Glomerular endothelial cell (primary cell): ENCODE data around the gene VWA8. TPM values are rescaled to one million over a fixed set of nuclear protein-coding genes. Genes with fewer than 3 reads are reported as not detected.
"Not testable (repeated sequence)": the region's sequence is repeated elsewhere in the genome, so short reads cannot be mapped to it uniquely, and the experiment has no call there.

ENCODE experiments used
- DNase-seq: peaks from one replicate; pipeline ENCODE4 v3.0.0-alpha.2; 2011; ENCODE audit warnings: low read depth, low spot score; ENCODE audit errors: extremely low read depth
- total RNA-seq: library from RNA; depleted of rRNA; stranded (reverse); fragments of >200 nt; gene quantifications from 2 replicates; pipeline ENCODE4 v1.2.3, GENCODE V29; 2015

Gene VWA8
- total RNA-seq, 1 donor from 2014 or later, result 11.4 TPM

GRCh38 chr13:41928323-41928722, 32.6 kb downstream of the VWA8 start:
- DNase-seq, result no peak

GRCh38 chr13:41925014-41925413, 35.9 kb downstream of the VWA8 start:
- no peak for DNase-seq

DNA sequence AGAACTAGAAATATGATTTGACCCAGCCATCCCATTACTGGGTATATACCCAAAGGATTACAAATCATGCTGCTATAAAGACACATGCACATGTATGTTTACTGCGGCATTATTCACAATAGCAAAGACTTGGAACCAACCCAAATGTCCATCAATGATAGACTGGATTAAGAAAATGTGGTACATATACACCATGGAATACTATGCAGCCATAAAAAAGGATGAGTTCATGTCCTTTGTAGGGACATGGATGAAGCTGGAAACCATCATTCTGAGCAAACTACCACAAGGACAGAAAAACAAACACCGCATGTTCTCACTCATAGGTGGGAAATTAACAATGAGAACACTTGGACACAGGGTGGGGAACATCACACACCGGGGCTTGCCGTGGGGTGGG, 38.0 kb downstream of the VWA8 start:
- not testable (repeated sequence) for DNase-seq

GRCh38 chr13:41919741-41920487, 41.0 kb downstream of the VWA8 start:
- DNase-seq, result no peak

GRCh38 chr13:41919031-41919740, 41.7 kb downstream of the VWA8 start:
- DNase-seq, result no peak

DNA sequence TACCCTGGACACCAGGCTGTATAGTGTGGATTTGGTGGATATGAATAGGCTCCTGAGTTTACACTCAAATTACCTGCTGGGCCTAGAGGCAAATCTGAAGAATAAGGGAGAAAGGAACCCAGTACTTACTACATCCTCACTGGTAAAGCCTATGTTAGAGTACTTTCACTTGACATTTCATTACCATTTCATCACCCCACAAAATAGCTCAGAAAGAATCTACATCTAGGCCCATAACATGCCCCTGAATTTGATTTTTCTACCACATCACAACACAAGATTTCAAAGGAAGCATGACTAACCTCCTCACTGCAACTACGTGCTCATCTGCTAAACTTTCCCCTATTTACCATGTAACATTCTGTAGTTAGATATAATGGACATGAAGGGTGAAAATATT, 43.3 kb downstream of the VWA8 start:
- DNase-seq, result no peak

DNA sequence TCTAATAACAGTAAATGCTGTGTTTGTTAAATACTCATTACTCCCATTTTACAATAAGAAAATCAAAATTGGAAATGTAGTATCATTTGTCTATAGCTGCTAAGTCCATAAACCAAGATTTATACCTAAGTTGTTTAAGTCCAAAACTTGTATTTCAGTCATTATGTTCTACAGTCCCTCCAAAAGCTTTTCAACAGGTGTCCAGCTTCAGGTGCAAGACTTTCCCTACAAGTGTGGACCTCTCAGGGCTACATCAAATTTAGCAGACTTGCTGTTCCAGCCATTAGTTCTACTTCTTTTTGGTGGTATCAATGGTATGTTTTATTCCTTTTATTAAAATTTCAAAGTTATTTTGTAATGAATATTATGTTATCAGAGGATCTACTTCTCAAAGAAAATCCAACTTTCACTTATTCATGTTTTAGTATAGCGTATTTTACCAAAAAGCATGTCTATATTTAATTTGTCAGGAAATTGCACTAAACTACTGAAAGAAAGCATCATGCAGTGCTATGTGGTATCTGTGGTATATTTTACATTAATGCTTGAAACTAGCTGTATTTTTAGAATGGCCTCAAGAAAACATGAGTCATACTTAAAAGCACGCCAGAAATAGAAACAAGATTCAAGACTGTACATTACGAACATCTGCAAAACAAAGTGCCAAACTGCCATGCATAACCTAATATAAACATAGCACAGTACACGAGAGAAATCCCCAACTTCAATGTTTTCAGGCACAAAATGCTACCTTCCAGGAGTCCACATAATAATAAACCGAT, 44.5 kb downstream of the VWA8 start:
- peak; percentile 62 for DNase-seq

DNA sequence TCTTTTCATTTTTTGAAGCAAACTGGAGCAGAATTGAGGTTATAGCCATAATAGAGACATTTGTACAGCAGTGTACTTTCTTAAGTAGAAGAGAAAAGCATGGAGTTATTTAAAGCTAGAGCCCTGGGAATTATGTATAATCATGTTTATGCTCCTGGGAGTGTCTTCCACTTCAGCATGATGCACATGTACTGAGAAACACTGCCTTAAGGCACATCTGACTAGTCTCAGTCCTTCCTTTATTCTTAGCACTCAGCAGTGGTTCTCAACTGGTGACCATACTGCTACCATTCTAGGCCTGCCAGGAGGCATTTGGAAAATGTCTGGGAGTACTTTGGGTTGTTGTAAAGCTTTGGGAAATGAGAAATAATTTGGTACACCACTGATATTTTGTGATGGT, 45.8 kb downstream of the VWA8 start:
- DNase-seq, result no peak

- no peak for DNase-seq
Observed at GRCh38 chr13:41914552-41914951, 46.4 kb downstream of the VWA8 start.

DNA sequence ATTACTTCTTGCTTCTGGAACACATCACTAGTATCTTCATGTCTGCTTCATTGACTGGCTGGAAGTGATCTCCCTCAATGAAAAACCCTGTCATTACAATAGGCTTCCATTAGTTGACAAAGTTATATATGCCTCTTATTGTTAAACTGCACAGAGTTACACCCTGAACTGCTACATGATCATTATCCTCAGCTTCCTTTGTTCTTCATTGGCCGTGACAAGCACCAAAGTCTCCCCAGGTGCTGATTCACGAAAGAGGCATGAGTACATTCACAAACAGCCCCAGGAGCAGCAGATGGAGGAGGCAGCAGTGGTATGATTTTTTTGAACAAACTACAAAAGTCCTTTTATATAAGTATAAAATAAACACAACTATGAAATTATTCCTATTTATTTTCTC, 51.4 kb downstream of the VWA8 start:
- no peak for DNase-seq

DNA sequence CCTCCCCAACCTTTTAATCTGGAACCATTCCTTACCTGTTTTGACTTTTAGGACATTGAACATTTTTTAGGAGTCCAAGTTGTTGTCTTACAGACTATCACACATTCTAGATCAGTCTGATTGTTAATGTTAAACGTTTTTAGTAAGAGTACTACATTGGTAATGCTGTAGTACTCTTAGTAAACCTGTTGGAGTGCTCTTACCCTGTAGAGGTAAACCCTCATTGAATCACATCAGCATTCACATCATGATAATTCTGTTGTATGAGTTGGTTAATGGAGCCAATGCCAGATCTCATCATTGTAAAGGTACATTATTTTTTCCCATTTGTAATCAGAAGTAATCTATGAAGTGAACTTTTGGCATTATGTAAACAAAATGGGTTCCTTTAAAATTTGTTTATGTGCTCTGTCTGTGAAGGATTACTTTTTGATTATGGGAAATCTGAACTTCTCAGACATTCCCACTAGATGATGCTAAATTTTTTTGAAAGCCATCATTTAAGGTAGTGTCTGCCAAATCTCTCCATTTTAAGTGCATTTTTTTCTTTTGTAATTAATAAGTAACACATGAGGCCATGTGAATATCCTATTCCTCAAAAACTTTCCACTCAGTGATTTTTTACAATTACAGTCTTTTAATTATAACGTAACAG, 55.2 kb downstream of the VWA8 start:
- DNase-seq, result no peak

- no peak for DNase-seq
Observed at GRCh38 chr13:41900918-41901317, 60.0 kb downstream of the VWA8 start.

DNA sequence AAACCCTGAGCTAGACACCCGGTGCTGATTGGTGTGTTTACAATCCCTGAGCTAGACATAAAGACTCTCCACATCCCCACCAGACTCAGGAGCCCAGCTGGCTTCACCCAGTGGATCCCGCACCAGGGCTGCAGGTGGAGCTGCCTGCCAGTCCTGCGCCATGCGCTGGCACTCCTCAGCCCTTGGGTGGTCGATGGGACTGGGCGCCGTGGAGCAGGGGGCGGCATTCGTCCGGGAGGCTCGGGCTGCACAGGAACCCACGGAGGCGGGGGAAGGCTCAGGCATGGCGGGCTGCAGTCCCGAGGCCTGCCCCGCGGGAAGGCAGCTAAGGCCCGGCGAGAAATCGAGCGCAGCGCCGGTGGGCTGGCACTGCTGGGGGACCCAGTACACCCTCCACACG, 62.5 kb downstream of the VWA8 start:
- DNase-seq, result not testable (repeated sequence)

- no peak for DNase-seq
Observed at GRCh38 chr13:41897126-41897525, 63.8 kb downstream of the VWA8 start.

DNA sequence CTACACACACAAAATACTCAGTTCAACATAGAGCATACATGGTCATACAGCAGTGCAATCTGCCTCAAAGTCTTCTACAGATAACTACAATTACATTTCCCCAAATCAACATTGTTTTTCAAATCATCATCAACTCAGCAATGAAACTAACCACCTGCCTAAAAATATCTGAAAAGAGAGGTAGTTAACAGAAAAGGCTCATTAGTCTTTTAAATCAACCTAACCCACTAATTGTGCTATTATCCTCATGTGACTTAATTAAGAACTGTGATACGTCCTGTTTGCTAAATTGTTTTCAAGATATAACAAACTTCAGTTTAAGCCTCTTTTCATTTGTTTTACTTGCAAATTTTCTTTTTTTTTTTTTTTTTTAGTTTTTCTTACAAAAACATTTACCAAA, 65.4 kb downstream of the VWA8 start:
- no peak for DNase-seq

DNA sequence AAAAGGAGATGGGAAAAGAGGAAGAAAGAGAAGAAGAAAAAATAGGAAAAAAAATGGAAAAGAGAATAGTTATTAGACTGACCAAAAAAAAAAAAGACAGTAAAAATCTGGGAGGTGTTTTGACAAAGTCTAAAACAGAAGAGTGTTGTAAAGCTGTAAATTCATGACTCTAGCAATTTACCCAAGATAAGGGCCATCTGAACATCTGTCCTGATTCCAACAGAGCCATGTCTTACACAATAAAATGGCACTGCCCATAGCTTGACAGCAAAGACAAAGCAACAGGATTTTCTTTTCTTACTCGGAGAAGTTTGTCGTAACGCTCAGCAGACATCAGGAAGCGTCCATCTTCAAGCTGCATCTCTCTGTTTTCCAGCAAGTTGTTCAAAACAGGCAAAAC, 69.8 kb downstream of the VWA8 start:
- no peak for DNase-seq

DNA sequence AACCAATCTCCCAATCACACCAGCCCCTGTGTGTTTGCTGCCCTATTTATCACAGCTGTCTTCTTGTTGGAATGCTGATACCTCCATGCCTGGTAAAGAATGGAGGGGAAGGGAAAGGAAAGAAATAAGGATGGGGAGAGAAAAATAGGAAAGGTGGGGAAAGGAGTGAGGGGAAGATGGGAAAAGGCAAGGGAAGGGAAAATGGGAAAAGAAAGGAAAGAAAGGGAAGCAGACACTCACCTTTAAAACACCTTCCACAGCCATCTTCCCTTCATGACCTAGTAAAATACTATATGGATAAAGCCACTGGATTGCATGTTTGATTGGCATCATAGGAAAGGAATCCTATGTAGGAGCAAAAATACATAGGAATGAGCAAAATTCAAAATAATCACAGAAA, 77.8 kb downstream of the VWA8 start:
- no peak for DNase-seq

DNA sequence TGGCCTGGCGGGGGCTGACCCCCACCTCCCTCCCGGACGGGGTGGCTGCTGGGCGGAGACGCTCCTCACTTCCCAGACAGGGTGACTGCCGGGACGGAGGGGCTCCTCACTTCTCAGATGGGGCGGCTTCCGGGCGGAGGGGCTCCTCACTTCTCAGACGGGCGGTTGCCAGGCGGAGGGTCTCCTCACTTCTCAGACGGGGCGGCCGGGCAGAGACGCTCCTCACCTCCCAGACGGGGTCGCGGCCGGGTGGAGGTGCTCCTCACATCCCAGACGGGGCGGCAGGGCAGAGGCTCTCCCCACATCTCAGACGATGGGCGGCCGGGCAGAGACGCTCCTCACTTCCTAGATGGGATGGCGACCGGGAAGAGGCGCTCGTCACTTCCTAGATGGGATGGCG, 79.0 kb downstream of the VWA8 start:
- DNase-seq, result not testable (repeated sequence)

GRCh38 chr13:41880966-41881365, 79.9 kb downstream of the VWA8 start:
- DNase-seq, result no peak

GRCh38 chr13:41864658-41865057, 96.3 kb downstream of the VWA8 start:
- DNase-seq, result no peak

GRCh38 chr13:41862659-41863058, 98.2 kb downstream of the VWA8 start:
- DNase-seq, result not testable (repeated sequence)
